KMS-11 (cell line): ENCODE data around the gene ACTR6.
A peak's percentile ranks its signal among the peaks of the same experiment; 100 is the strongest.
"Not testable (repeated sequence)": the region's sequence is repeated elsewhere in the genome, so short reads cannot be mapped to it uniquely, and the experiment has no call there.

Source experiments
- H2AFZ ChIP-seq: fragments of 200-600 bp; sonication (generic); 2 replicates; pipeline ENCODE4 v1.6.1; 2016; ENCODE audit warnings: antibody characterized with exemption, mixed run types, low read depth
- H3K27ac ChIP-seq: fragments of 200-600 bp; sonication (generic); 2 replicates; pipeline ENCODE4 v1.6.1; 2016; ENCODE audit warnings: mild to moderate bottlenecking, mixed run types
- H3K27me3 ChIP-seq: fragments of 200-600 bp; sonication (generic); 2 replicates; pipeline ENCODE4 v1.6.1; 2017; ENCODE audit warnings: mild to moderate bottlenecking, low read depth, mixed run types, moderate library complexity; ENCODE audit not compliant: insufficient read depth
- H3K36me3 ChIP-seq: fragments of 200-600 bp; sonication (generic); 2 replicates; pipeline ENCODE4 v1.6.1; 2017; ENCODE audit warnings: mild to moderate bottlenecking, mixed run types; ENCODE audit not compliant: insufficient read depth
- H3K4me1 ChIP-seq: fragments of 200-600 bp; sonication (generic); 2 replicates; pipeline ENCODE4 v1.6.1; 2016; ENCODE audit warnings: mild to moderate bottlenecking, low read depth, mixed run types; ENCODE audit not compliant: poor library complexity, severe bottlenecking
- H3K4me2 ChIP-seq: fragments of 200-600 bp; sonication (generic); 2 replicates; pipeline ENCODE4 v1.7.0; 2016; ENCODE audit warnings: mild to moderate bottlenecking, mixed run types
- H3K4me3 ChIP-seq: fragments of 200-600 bp; sonication (generic); IDR thresholded peaks from 2 replicates; pipeline ENCODE4 v1.6.1; 2017; ENCODE audit warnings: low read depth, low read length, mixed read lengths; ENCODE audit not compliant: insufficient read depth
- H3K79me2 ChIP-seq: fragments of 200-600 bp; sonication (generic); 2 replicates; pipeline ENCODE4 v1.6.1; 2016; ENCODE audit warnings: low read depth, mixed run types; ENCODE audit not compliant: insufficient read depth
- H3K9ac ChIP-seq: fragments of 200-600 bp; sonication (generic); 2 replicates; pipeline ENCODE4 v1.6.1; 2016; ENCODE audit warnings: mild to moderate bottlenecking, mixed run types
- H4K20me1 ChIP-seq: fragments of 200-600 bp; sonication (generic); 2 replicates; pipeline ENCODE4 v1.6.1; 2016; ENCODE audit warnings: mild to moderate bottlenecking, mixed run types; ENCODE audit not compliant: insufficient read depth
- TF ChIP-seq, protein P1 (sequence below): fragments of 200-600 bp; sonication (generic); conservative IDR thresholded peaks from 2 replicates; pipeline ENCODE4 v1.6.1; 2017; ENCODE audit warnings: low read depth, mild to moderate bottlenecking, antibody characterized with exemption, low read length, moderate library complexity, mixed read lengths

The ACTR6 gene

DNA sequence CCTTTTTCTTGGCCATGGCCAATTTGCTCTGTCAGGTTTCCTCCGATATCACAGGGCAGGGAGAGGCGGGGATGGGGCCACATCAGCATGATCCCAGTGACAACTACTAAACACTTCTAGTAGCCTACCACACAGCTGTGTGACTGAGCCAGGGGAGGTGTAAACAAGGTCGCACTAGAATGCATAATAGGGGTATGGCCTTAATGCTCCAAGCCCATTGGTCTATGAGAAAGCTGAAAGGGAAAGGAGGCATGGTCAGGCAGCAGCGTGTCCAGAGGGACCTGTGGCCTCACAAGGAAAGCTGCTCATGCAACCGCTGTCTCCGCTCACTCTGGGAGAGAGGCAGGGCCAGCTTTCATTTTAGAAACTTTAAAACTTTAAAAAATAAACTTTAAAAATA is 27.5 kb upstream of the ACTR6 start:
- Histone ChIP-seq H3K27me3 (no peaks in the 10 kb centered on the region), H3K36me3 (no peaks in the 10 kb centered on the region), H2AFZ (no peak overlapping the region), H4K20me1 (no peaks in the 10 kb centered on the region), H3K79me2 (no peaks in the 10 kb centered on the region), H3K4me2 (no peak overlapping the region), H3K4me1 (no peaks in the 10 kb centered on the region), H3K27ac (no peak overlapping the region), H3K9ac (no peak overlapping the region), H3K4me3 (no peak overlapping the region)
- TF ChIP-seq, protein P1, sequence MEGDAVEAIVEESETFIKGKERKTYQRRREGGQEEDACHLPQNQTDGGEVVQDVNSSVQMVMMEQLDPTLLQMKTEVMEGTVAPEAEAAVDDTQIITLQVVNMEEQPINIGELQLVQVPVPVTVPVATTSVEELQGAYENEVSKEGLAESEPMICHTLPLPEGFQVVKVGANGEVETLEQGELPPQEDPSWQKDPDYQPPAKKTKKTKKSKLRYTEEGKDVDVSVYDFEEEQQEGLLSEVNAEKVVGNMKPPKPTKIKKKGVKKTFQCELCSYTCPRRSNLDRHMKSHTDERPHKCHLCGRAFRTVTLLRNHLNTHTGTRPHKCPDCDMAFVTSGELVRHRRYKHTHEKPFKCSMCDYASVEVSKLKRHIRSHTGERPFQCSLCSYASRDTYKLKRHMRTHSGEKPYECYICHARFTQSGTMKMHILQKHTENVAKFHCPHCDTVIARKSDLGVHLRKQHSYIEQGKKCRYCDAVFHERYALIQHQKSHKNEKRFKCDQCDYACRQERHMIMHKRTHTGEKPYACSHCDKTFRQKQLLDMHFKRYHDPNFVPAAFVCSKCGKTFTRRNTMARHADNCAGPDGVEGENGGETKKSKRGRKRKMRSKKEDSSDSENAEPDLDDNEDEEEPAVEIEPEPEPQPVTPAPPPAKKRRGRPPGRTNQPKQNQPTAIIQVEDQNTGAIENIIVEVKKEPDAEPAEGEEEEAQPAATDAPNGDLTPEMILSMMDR = no peak

DNA sequence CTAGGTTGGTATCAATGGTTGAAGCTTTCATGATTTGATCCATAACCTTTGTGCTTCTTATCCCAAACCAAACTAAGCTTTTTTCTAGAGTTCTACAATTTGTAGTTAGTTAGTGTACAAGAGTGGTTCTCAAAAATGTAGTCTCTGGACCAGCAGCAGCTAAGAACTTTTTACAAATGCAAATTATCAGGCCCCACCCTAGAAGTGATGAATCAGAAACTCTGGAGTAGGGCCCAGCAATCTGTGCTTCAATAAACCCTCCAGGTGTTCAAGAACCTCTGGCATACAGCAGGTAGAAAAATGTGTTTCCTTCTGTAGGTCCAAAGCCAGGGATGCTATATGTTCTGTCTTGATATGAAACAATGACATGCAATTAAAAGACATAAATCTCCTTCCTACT is 26.1 kb upstream of the ACTR6 start:
- Histone ChIP-seq H4K20me1 (no peaks in the 10 kb centered on the region), H3K27me3 (no peaks in the 10 kb centered on the region), H3K27ac (no peak overlapping the region), H3K4me1 (no peaks in the 10 kb centered on the region), H3K79me2 (no peaks in the 10 kb centered on the region), H3K4me3 (no peak overlapping the region), H3K36me3 (no peaks in the 10 kb centered on the region), H2AFZ (no peak overlapping the region), H3K9ac (no peak overlapping the region), H3K4me2 (no peak overlapping the region)
- TF ChIP-seq, protein P1 = no peak

DNA sequence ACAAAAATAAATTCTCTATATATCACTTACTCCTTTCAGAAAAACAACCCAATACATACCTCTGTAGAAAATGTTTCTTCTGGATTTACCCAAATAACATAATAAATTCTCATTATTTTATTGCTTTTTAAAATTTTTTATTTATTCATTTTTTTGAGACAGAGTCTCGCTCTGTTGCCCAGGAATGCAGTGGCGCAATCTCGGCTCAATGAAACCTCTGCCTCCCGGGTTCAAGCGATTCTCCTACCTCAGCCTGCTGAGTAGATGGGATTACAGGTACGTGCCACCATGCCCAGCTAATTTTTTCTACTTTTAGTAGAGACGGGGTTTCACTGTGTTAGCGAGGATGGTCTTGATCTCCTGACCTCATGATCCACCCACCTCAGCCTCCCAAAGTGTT is 24.1 kb upstream of the ACTR6 start:
- H3K9ac ChIP-seq, H3K79me2 ChIP-seq, H3K4me2 ChIP-seq, H3K4me1 ChIP-seq, H3K27me3 ChIP-seq, H4K20me1 ChIP-seq, H3K27ac ChIP-seq, H2AFZ ChIP-seq, H3K36me3 ChIP-seq, H3K4me3 ChIP-seq: not testable (repeated sequence)

DNA sequence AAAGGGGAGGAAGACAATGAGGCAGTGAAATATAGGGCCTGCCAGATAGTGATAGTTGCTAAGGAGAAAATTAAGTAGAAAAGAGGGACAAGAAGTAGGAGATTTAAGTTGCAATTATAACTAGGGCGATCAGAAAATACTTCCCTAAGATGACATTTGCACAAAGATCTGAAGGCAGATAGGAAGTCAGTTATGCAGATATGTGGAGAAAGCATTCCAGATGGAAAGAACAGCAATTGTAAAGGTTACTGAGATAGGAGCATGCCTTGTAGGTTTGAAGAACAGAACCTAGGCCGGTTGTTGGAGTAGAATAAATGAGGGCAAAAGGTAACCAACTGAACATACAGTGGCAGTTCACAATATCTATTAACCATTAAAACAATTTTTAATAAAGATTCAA is 21.4 kb upstream of the ACTR6 start:
- Histone ChIP-seq H3K4me2 (no peak overlapping the region), H3K27ac (no peak overlapping the region), H2AFZ (no peak overlapping the region), H3K27me3 (no peaks in the 10 kb centered on the region), H3K36me3 (no peaks in the 10 kb centered on the region), H3K79me2 (no peaks in the 10 kb centered on the region), H3K4me3 (no peak overlapping the region), H4K20me1 (no peaks in the 10 kb centered on the region), H3K4me1 (peaks cover 2% of the 10 kb centered on the region), H3K9ac (no peak overlapping the region)
- TF ChIP-seq, protein P1 = no peak

DNA sequence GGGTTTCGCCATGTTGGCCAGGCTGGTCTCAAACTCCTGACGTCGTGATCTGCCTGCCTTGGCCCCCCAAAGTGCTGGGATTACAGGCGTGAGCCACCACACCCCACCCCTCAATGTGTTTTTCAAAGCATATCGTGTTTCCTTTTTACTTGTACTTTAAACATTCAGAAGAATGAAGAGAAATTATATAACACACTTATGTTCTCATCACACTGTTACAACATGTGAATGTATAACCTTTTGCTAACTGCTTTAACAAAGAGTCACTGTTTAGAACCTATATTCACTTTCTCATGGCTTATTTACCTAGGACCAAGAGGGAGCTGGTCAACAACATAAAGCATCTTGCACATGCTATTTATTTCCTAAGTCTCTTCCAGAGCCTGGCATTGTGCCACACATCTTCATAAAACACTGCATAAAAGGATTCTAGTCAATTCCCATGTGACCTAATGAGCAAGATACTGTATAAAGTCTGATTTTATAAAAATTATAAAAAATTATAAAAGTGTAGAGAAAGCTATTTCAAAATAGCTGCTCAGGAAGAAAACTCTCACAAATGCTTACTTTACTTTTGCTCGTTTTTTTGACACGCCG is 16.0 kb upstream of the ACTR6 start:
- H3K27ac ChIP-seq = no peak overlapping the region

More for the DNA sequence above, 16.0 kb upstream of the ACTR6 start:
- Histone ChIP-seq H4K20me1 (no peaks in the 10 kb centered on the region), H3K9ac (no peak overlapping the region), H2AFZ (no peak overlapping the region), H3K36me3 (no peaks in the 10 kb centered on the region), H3K4me2 (peak overlapping the region; percentile 88), H3K4me1 (peaks cover 21% of the 10 kb centered on the region), H3K4me3 (no peak overlapping the region), H3K79me2 (no peaks in the 10 kb centered on the region), H3K27me3 (no peaks in the 10 kb centered on the region)
- TF ChIP-seq, protein P1 = no peak
